Measurements from ENCODE around the gene IGF2.
A peak's percentile ranks its signal among the peaks of the same experiment; 100 is the strongest.

IGF2 gene

DNA sequence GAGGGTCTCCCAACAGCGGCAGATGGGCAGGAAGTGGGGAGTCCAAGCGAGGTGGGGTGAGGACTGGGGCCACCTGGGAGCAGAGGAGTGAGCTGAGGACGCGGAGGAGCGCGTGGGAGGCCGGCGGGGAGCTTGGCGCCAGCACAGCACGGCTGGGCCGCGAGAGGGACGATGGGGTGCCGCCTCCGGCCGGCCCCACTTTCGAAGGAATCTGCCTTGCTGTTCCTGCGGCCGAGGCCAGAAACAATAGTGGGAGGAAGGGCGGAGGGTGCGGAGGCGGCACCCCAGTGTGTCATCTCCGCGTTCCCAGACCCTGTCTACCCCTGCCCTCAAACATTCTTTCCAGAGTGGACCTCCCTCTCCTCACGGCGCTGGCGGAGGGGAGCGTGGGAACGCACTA, 16.3 kb upstream of the IGF2 start:
- DNase-seq (ENCODE audit: extremely low spot score, insufficient read length, low read depth) (no peak), FAIRE-seq (no peak)

DNA sequence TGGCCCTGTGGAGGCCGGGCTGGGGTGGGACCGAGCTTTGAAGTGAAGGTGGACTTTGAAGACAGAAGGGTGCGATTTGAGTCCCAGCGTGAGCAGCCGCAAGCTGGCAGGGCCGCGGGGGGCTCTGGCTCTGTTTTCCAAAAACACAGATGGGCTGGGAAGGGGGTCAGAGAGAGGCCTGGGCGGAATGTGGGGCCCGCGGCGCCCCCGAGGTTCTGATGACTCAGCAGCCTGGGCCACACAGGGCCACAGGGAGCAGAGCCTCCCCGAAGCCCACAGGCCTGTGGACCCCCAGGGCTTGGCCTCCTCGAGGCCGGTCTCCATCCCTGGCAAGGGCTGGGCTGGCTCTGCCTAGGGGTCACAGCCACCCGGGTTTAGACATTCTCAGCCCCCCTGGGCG, 15.7 kb upstream of the IGF2 start:
- DNase-seq (ENCODE audit: extremely low spot score, insufficient read length, low read depth): no peak
- no peak for FAIRE-seq

DNA sequence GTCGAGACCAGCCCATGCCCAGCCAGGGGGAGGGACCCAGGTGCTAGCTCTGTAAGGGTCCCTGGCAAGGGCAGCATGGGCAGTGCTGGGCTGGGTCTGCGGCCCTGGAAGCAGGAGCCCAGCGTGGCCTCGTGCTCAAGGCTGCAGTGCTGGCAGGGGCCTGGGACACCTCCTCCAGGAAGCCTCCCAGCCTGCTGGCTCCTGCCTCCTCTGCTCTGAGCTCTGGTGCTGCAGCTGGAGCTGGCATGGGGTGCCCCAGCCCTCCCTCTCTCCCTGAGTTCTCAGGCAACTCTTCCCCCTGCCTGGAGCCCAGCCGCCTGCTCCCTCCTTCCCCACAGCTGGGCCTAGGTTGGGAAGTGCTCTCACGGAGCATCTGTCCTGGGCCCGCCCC, 15.0 kb upstream of the IGF2 start:
- no peak for FAIRE-seq
- no peak for DNase-seq (ENCODE audit: extremely low spot score, insufficient read length, low read depth)

DNA sequence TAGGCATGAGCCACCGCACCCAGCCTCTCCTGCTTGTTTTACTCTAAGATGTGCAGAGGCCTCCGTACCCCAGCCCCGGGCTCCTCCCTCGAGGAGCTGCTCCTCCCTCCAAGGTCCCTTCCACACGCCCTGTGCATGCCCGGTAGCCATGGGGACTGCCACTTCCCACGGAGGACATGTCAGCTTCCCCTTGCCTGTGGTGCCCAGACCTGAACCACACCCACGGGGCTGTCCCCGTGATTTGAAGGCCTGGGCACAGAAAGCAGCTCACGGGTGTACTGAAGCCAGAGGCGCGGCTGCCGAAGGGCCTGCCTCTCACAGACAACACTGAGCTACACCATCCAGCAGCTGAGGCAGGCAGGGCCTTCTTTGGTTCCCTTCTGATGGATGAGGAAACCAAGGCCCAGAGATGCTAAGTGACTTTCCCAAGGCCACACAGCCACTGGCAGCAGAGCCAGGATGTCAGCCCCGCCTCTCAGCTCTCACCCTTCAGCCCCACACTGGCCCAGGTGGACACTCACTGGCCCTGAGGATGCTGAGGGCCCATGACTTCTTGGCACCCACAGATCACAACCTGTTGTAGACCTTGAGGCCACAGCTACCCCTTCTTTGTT, 14.5 kb upstream of the IGF2 start:
- DNase-seq (ENCODE audit: extremely low spot score, insufficient read length, low read depth) (no peak), FAIRE-seq (no peak)

DNA sequence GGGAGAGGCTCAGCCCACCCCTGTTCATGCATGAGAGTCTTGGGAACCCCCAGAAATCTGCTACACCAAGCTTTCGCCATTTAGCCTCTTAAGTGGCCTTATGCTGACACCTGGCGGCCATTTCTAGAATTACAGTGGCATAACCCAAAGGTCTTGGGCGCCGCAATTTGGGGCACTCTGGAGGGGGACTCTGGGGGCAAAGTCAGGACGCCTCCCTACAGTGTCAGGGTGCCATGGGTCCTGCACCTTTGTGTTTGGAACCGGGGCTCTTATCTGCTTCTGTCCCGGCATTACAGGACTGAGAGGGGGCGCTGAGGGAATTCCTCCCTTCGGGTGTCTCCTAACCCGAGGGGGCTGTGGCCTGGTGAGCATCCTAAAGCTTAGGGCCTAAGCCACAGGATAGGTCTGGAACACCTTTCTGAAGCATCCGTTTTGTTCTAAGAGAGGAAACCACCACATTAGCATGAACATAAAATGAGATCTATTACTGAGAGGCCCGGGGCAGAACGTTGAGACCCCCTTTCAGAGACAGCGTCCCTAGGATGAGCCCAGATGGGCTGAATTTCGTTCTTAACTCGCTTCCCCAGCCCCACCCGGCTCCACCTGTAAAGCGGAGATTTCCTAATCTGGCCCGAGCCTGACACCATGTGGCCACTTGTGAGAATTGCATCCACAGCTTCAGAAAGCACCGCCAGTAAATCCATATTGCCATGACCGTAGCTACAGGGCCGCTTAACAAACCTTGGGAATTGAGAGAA, 12.5 kb upstream of the IGF2 start:
- FAIRE-seq: peak; percentile 75

DNA sequence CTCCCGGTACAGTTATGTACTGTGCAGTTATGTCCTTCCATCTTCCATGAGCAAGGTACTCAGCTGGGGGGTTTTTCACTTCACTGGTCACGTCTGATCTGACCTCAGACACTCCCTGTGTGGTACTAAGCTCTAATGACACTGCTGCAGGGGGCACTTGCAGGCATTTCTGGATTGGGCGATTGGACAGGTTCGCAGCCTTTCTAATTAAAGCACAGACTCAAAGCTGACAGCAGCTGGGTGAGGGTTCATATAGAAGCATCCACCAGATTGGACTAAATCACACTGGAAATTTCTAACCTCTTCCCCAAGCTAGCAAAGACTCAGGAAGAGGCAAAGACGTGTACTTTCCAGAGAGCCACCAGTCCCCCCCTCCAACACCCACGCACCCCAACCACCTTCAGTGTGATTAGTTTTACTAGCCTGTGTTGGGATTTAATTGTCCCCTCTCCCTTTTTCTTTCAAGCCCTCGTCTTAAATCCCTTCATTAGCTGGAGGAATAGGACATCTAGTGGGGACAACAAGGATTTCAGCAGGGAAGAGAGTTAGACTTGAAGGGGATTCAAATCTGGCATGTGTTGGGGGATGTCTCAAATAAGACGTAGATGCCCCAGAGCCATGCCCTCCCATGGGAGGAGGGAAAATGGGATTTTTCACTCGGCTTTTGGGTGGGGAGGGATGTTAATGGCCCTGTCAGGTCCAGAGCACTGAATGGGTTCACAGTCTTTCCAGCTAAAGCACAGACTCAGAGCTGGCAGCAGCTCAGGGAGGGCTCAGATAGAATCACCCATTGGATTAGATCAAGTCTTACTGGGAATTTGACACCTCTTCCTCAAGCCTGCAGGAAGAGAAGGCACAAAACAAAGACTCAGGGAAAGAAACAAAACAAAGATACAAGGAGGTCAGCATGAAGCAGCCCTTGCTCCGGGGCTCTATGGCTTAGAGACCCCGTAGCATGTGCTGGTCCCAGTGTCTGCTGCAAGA, 11.0 kb upstream of the IGF2 start:
- no peak for FAIRE-seq

More for the DNA sequence above, 12.5 kb upstream of the IGF2 start:
- DNase-seq (ENCODE audit: extremely low spot score, insufficient read length, low read depth): peak; percentile 71

DNA sequence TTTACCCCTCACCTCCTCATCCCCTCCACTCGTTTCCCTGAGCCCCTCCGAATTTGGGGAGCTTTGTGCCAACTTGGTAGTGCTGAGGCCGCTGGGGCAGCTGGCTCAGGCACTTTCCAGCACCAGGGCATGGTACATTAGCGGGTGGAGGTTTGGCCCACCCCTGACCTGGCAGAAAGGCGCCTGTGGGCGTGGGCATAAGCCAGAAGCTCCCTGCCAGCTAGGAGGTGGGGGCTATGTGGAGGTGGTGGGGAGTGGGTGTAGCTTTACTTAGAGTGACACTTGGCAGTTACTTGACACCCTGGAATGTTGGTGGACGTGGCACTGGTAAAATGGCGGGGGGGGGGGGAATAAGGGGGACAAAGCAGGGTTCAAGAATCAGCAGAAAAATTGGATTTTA, 10.3 kb upstream of the IGF2 start:
- no peak for DNase-seq (ENCODE audit: extremely low spot score, insufficient read length, low read depth)
- FAIRE-seq: no peak

More for the DNA sequence above, 11.0 kb upstream of the IGF2 start:
- DNase-seq (ENCODE audit: extremely low spot score, insufficient read length, low read depth): no peak

DNA sequence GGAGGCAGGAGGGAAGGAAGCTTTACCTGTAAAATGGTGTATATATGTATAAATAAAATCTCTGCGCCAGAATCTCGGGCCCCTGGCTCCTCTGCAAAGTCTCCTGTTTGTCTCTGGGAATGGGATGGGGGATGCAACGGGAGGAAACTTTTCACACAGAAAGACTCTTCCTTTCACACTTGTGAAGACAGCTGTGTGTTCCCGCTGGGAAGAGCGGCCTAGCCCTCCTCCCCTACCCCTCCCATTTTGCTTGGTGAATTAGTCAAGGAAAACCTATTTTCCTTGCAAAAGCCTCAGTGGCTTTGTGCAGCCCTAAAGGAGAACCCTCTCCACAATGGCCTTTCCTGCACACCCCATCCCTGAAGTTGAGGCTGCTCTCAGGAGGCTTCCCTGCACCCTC, 9.4 kb upstream of the IGF2 start:
- FAIRE-seq: no peak
- no peak for DNase-seq (ENCODE audit: extremely low spot score, insufficient read length, low read depth)

DNA sequence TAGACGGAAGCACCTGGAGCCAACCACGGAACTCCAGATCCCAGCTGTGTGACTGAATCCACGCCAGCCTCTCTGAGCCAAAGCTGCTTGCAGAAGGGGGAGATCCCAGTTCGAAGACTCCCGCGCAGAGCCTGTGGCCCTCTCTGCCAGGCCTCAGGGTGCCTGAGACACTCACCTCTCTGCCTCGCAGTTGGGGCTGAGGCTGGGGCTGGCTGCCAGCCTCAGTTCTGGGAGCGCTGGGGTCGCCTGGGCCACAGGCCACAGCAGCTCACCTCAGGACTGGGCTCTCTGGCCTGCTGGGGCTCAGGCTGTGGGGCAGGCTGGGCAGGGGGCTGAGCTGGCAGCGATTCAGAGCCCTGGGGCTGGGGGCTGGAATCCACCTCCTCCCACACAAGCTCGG, 8.2 kb upstream of the IGF2 start:
- FAIRE-seq (no peak), DNase-seq (ENCODE audit: extremely low spot score, insufficient read length, low read depth) (no peak)

DNA sequence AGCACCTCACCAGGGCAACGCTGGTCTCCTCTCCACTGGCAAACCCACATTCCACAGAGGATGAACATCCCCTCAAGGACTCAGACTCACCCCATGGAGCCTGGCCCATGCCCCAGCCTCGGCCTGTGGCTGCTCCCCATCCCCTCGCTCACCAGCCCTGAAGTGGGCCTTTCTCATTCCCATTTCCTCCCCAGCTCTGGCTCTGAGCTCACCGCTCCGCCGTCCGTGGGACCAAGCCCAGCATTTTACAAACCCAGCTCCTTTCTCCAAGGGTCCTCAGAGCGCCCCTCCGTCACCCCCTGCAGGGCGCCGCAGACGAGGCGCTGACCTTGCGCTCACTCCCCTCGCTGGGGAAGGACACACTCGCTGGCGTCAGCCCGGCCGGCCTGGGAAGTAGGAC, 6.9 kb upstream of the IGF2 start:
- DNase-seq (ENCODE audit: extremely low spot score, insufficient read length, low read depth) (no peak), FAIRE-seq (no peak)

DNA sequence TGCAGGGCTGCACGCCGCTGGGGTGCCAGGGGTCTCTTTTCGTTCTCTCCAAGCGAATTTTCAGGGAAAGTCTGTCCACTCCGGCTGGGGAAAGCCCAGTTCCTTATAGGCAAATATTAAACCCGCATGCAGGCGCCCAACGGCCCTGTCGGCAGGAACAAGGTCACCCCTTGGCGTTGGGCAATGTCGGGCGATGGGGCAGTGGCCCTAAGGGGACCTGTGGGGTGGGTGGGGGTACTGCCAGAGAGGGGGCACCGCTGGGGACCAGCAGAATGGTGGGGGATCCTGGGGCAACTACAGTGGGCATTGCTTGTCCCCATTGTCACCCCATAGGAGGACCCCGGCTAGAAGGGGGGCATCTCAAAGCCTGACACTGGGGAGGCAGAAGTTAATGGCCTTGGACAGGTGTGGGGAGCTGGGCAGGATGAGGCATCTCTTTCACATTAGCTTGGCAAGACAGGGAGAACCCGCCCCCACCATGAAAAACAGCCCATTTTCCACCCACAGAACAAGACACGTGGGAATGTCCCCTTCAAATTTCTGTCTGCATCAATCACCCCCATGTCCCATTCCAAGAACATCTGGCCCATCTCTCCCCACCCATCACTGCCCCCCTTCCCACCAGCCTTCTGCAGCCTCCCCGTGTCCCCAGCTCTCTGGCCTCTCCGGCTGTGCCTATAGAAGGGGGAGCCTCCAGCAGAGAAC, 5.5 kb upstream of the IGF2 start:
- FAIRE-seq: no peak

DNA sequence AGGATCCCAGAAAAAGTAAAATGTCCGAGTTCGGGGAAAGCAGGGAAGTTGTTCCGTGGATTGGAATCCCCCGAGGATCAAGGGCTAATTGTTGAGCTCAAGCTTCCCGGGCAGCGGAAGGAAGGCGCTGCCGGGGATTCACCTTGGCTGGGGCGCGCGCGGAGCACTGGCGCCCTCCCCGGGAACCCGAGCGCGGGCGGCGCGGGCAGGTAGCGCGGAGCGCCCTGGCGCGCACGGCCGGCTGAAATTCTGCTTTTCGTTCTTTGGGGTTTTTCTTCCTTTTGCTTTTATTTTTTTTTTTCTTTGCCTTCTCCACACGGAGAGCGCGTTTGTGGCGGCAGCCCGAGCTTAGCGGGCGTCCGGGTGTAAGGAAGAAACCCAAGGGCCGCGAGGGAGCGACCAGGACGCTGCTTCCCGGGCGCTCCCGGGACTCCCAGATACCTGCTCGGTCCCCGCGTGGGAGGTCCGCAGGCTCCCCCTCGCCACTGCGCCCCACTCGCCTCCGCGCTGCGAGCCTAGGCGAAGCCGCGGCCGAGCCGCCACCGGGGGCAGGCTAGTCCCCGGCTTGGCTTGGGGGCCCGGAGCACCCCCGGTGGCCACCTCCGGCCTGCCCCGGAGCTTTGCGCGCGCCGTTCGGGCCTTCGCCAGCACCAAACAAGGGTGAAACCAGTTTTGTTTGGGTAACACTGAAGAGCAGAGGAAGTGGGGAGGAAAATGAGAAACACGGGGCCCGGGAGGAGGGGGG, 4.8 kb upstream of the IGF2 start:
- no peak for FAIRE-seq
- DNase-seq (ENCODE audit: extremely low spot score, insufficient read length, low read depth): no peak

More for the DNA sequence above, 5.5 kb upstream of the IGF2 start:
- DNase-seq (ENCODE audit: extremely low spot score, insufficient read length, low read depth): no peak

DNA sequence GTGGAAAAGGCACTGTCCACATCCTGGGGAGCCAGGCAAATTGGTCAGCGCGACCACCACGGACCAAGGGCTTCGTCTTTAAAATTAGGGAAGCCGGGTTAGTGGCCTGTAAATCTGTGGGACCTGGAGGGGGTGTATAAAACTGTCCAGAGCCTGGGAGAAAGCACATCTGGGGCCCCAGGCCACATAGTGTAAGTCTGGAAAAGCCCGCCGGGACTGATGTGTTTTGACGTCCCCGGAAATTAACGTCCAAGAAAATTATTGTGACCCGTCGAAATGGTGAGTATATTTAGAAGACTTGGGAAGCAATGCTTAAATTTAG, 4.2 kb upstream of the IGF2 start:
- FAIRE-seq (no peak), DNase-seq (ENCODE audit: extremely low spot score, insufficient read length, low read depth) (no peak)

DNA sequence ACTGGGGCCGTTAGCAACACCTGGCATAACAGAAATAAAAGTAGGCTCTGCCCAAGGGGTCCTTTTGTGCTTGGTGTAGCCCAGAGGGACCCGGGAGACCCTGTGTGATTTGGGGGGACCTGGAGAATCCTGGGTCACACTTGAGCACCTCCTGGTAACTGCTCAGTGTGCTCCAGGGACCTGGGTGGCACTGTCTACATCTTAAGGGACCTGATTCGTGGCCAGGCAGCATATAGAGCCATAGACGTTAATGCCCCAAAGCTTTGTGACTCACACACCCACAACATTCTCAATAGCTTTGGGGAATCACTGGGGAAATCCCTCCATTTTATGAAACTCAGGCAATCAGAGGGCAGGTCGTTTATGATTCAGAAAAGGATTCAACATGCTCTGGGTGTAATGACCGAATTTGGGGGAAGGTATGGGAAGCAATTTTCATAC, 3.6 kb upstream of the IGF2 start:
- DNase-seq (ENCODE audit: extremely low spot score, insufficient read length, low read depth) (no peak), FAIRE-seq (peak; percentile 60)

DNA sequence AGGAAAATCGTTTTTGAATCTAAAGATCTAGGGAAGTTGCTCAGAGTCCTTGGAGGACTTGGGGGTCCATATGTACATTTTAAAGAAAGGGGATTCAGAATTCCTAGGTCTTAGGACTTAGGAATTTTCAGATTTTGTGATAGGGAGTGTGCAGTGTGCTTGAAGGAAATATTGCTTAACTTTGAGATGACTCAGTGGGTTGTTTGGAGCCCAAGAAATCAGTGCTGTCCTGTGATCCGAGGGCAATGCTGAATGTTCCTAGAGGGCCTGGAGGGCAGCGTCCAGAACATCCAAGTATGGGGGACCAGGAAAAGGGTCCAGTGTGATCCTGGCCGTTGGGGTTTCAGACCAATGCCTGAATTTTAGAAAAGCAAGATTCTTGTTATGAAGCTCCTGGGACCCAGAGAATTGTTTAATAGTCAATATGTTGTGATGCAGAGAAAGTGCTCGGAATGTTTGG, 3.1 kb upstream of the IGF2 start:
- no peak for DNase-seq (ENCODE audit: extremely low spot score, insufficient read length, low read depth)
- no peak for FAIRE-seq

DNA sequence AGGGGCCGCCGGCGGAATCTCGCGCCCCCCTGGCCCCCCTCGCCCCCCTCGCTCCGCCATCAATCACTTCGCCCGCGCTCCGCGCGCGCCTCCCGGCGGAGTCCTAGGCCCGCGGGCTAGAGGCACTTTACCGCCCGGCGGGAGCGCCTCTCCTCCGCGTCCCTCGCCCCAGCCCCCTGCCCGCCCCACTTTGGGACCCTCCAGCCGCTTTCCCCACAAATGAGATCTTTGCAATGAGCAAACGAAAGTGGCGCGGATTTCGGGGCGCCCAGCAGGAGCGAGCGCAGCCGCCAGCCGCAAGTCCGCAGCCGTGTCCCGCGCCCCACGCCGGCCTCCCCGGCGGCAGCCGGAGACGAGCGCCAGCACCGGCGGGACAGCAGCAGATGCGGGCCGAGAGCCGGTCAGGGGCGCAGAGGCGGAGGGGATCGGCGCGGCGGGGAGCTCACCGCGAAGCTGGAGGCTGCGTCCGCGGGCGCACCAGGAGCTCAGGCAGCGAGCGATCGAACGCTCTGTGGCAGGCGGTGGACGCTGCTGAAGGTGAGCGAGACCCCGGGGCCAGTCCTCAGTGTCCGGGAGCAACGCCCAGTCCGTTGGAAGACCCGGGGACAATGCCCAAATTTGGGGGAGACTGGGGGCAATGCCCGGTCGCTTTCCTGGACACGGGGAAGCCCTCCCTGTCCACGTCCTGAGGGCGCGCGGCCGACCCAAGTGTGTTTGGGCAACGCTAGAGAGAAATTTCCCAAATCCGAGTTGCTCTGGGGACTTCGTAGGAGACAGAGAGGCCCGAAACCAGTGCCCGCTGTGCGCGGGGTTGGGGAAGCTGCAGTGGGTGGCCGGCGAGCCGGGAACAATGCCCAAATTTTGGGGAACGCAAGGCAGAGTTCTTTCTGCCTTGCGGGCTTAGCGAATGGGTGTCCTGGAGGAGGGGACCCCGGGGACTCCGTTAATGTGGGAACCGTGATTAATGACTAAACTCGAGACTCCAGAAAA, 1.5 kb upstream of the IGF2 start:
- DNase-seq (ENCODE audit: extremely low spot score, insufficient read length, low read depth) (no peak), FAIRE-seq (no peak)

DNA sequence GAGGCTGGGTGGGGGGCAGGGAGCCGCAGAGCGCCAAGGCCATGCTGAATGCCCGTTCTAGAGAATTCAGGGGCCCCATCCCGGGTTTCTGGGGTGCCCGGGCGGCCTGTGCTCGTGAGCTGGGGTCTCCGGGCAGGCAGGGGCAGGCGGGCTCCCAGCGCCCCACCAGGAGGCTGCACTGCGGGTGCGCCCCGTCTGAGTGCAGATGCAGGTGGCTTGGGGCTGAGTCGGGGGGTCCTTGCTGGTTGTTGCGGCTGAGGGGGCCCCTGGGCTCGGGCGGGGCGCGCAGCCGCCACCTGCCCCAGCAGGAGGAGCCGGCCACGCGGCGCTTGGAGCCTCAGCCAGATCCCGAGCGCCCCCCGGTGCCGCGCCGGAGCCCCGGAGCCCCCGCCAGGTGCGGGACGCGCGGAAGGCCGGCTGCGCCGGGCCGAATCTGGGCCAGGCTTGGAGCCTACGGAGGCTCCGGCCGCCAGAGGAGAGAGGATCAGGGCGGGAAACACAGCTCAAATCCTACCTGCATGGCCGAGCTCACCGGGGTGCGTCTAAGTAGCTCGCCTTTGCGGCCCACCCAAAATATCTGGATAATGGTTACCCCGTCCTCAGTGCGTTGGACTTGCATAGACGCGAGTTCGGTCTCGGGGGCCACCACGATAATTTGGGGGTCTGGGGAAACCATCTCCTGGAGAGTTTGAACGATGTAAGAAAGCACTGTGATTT, 590 bp upstream of the IGF2 start:
- DNase-seq (ENCODE audit: extremely low spot score, insufficient read length, low read depth) (no peak), FAIRE-seq (no peak)

Data from GM18507 (cell line).